OCI-LY7 (cell line): ENCODE results near the gene ITSN2. TPM values are rescaled to one million over a fixed set of nuclear protein-coding genes. Genes with fewer than 3 reads are reported as not detected.
A peak's percentile ranks its signal among the peaks of the same experiment; 100 is the strongest.

ENCODE experiments used
- BruUV-seq: library from RNA; stranded (reverse); fragments of 400-500 nt; replicated peaks from 2 replicates; lab custom pipeline; 2021; lab: Mats Ljungman, UMichigan
- CTCF ChIA-PET: fragments of 300-600 bp; sonication (Branson Sonifier 250); formaldehyde crosslinking; loops from one replicate; lab custom pipeline; 2022; ENCODE audit warnings: antibody characterized with exemption; ENCODE audit not compliant: unreplicated experiment; lab: Charles Lee
- POLR2A ChIA-PET: fragments of 300-600 bp; sonication (Branson Sonifier 250); formaldehyde crosslinking; loops from one replicate; lab custom pipeline; 2022; ENCODE audit warnings: antibody characterized with exemption; lab: Charles Lee
- DNase-seq: peaks from one replicate; pipeline ENCODE4 v3.0.0-alpha.2; 2015; ENCODE audit warnings: low spot score
- H2AFZ ChIP-seq: fragments of 200-600 bp; sonication (generic), shearing (Covaris generic); 2 replicates; pipeline ENCODE4 v1.6.1; 2014; ENCODE audit warnings: mild to moderate bottlenecking, antibody characterized with exemption, low read length, moderate library complexity
- H3K27ac ChIP-seq: fragments of 200-600 bp; sonication (generic); 2 replicates; pipeline ENCODE4 v1.5.1; 2014; ENCODE audit warnings: mixed run types, low read depth, mild to moderate bottlenecking, moderate library complexity, low read length, inconsistent platforms; ENCODE audit not compliant: poor library complexity, severe bottlenecking
- H3K36me3 ChIP-seq: fragments of 200-600 bp; sonication (generic); 2 replicates; pipeline ENCODE4 v1.6.1; 2014; ENCODE audit warnings: mild to moderate bottlenecking, antibody characterized with exemption, low read length, moderate library complexity, mixed read lengths; ENCODE audit not compliant: insufficient read depth
- H3K4me1 ChIP-seq: fragments of 200-600 bp; sonication (generic); 2 replicates; pipeline ENCODE4 v1.5.1; 2014; ENCODE audit warnings: mild to moderate bottlenecking, low read length; ENCODE audit not compliant: insufficient read depth, poor library complexity, severe bottlenecking
- H3K4me2 ChIP-seq: fragments of 200-600 bp; sonication (generic); 2 replicates; pipeline ENCODE4 v1.6.1; 2014; ENCODE audit warnings: mild to moderate bottlenecking, low read length
- H3K4me3 ChIP-seq: fragments of 200-600 bp; sonication (generic); 2 replicates; pipeline ENCODE4 v1.5.1; 2014; ENCODE audit warnings: mild to moderate bottlenecking, low read depth, low read length; ENCODE audit not compliant: poor library complexity, severe bottlenecking
- H3K79me2 ChIP-seq: fragments of 200-600 bp; sonication (generic); 2 replicates; pipeline ENCODE4 v1.6.1; 2016; ENCODE audit warnings: low read depth, mild to moderate bottlenecking, low read length, moderate library complexity, mixed read lengths; ENCODE audit not compliant: insufficient read depth
- H3K9me2 ChIP-seq: fragments of 200-600 bp; sonication (generic); 2 replicates; pipeline ENCODE4 v1.6.1; 2016; ENCODE audit warnings: mild to moderate bottlenecking, low read length, mixed read lengths; ENCODE audit not compliant: insufficient read depth
- H3K9me3 ChIP-seq: fragments of 200-600 bp; sonication (generic); 2 replicates; pipeline ENCODE4 v1.6.1; 2014; ENCODE audit warnings: mild to moderate bottlenecking, mixed run types, low read length, mixed read lengths
- H4K20me1 ChIP-seq: fragments of 200-600 bp; sonication (generic); 2 replicates; pipeline ENCODE4 v1.6.1; 2014; ENCODE audit warnings: mild to moderate bottlenecking, antibody characterized with exemption, low read length, moderate library complexity, mixed read lengths; ENCODE audit not compliant: insufficient read depth
- EZH2phosphoT487 ChIP-seq: fragments of 200-600 bp; sonication (generic); IDR thresholded peaks from 2 replicates; pipeline ENCODE4 v1.6.1; 2018; ENCODE audit warnings: low read depth, borderline replicate concordance, mild to moderate bottlenecking, mixed run types, antibody characterized with exemption, low read length, moderate library complexity, mixed read lengths
- intact Hi-C: fragments of 100-400 bp; cut with micrococcal nuclease; formaldehyde crosslinking; loops from one replicate; pipeline ENCODE4 v1.10.0; 2022; ENCODE audit not compliant: unreplicated experiment
- total RNA-seq, 2 experiments: library from RNA; depleted of rRNA in 1 of 2; stranded (reverse); fragments of >200 nt in 1 of 2; shearing (Covaris generic) in 1 of 2; gene quantifications; 2 replicates each; pipeline ENCODE4 v1.2.3, GENCODE V29; 2014 to 2022
- TF ChIP-seq, protein P1 (sequence below): fragments of 200-600 bp; sonication (generic); conservative IDR thresholded peaks from 2 replicates; pipeline ENCODE4 v1.5.1; 2014; ENCODE audit warnings: mild to moderate bottlenecking, antibody characterized with exemption, low read length, moderate library complexity, mixed read lengths

Gene ITSN2
- total RNA-seq, 2 experiments from 2014 or later = 25.4 to 65.7 TPM

DNA sequence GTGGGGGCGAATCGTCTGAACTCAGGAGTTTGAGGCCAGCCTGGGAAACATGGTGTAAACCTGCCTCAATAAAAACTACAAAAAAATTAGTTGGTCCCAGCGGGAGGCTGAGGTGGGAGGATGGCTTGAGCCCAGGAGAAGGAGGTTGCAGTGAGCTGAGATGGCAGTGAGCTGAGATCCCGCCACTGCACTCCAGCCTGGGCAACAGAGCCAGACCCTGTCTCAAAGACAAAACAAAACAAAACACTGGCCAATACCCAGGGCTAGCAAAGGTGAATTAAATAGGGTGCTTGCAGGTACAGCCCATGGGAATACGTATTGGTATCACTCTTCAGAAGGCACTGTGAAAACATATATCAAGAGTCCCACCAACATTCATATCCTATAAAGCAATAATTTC, 7.0 kb downstream of the ITSN2 start:
- DNase-seq = no peak
- ChIA-PET POLR2A (no interaction called here), CTCF (interaction anchor here (1.2 kb wide), 1 partner anchor 38 kb away, joined by 3 read pairs; no protein-coding TSS in a partner anchor)
- peaks cover 37% of the 10 kb centered on the region for H3K4me1 ChIP-seq
- no peaks in the 10 kb centered on the region; the same call in 1 of the 2 replicates for H3K9me3 ChIP-seq
- intact Hi-C loops = no loop called here
- no peaks in the 10 kb centered on the region for H3K9me2 ChIP-seq
- H2AFZ ChIP-seq = no peak overlapping the region
- no TSS peak for BruUV-seq
- TF ChIP-seq EZH2phosphoT487 = no peak
- TF ChIP-seq, protein P1, sequence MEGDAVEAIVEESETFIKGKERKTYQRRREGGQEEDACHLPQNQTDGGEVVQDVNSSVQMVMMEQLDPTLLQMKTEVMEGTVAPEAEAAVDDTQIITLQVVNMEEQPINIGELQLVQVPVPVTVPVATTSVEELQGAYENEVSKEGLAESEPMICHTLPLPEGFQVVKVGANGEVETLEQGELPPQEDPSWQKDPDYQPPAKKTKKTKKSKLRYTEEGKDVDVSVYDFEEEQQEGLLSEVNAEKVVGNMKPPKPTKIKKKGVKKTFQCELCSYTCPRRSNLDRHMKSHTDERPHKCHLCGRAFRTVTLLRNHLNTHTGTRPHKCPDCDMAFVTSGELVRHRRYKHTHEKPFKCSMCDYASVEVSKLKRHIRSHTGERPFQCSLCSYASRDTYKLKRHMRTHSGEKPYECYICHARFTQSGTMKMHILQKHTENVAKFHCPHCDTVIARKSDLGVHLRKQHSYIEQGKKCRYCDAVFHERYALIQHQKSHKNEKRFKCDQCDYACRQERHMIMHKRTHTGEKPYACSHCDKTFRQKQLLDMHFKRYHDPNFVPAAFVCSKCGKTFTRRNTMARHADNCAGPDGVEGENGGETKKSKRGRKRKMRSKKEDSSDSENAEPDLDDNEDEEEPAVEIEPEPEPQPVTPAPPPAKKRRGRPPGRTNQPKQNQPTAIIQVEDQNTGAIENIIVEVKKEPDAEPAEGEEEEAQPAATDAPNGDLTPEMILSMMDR = no peak
- no peak overlapping the region for H3K4me2 ChIP-seq
- H3K79me2 ChIP-seq = peaks cover 94% of the 10 kb centered on the region
- H3K27ac ChIP-seq = no peak overlapping the region
- H3K4me3 ChIP-seq = no peak overlapping the region
- peaks cover 26% of the 10 kb centered on the region for H4K20me1 ChIP-seq
- peaks cover 5% of the 10 kb centered on the region; the same call in 1 of the 2 replicates for H3K36me3 ChIP-seq

GRCh38 chr2:24352664-24353063, 7.7 kb downstream of the ITSN2 start:
- H3K27ac ChIP-seq = no peak overlapping the region
- H3K4me3 ChIP-seq = no peak overlapping the region
- peaks cover 5% of the 10 kb centered on the region; the same call in 1 of the 2 replicates for H3K36me3 ChIP-seq
- no peak for TF ChIP-seq EZH2phosphoT487
- TF ChIP-seq, protein P1 = no peak
- H3K4me2 ChIP-seq = peak overlapping the region; percentile 4; the same call in 1 of the 2 replicates
- DNase-seq = no peak
- no peaks in the 10 kb centered on the region for H3K9me2 ChIP-seq
- H2AFZ ChIP-seq = no peak overlapping the region
- peaks cover 94% of the 10 kb centered on the region for H3K79me2 ChIP-seq
- intact Hi-C loops = no loop called here
- CTCF ChIA-PET = no interaction called here
- no peaks in the 10 kb centered on the region; the same call in 1 of the 2 replicates for H3K9me3 ChIP-seq
- BruUV-seq = no TSS peak
- POLR2A ChIA-PET = interaction anchor here (0.6 to 2.1 kb wide), 2 partner anchors 10 to 22 kb away, joined by 4 to 5 read pairs; no protein-coding TSS in a partner anchor
- H4K20me1 ChIP-seq = peaks cover 26% of the 10 kb centered on the region
- peaks cover 32% of the 10 kb centered on the region for H3K4me1 ChIP-seq

- H3K4me3 ChIP-seq = no peak overlapping the region
- peaks cover 1% of the 10 kb centered on the region; the same call in 1 of the 2 replicates for H3K36me3 ChIP-seq
- no peak for DNase-seq
- H3K4me2 ChIP-seq = no peak overlapping the region; the same call in 1 of the 2 replicates
- peaks cover 26% of the 10 kb centered on the region for H4K20me1 ChIP-seq
- no TSS peak for BruUV-seq
- no peaks in the 10 kb centered on the region for H3K9me2 ChIP-seq
- H3K79me2 ChIP-seq = peaks cover 94% of the 10 kb centered on the region
- H3K9me3 ChIP-seq = no peaks in the 10 kb centered on the region; the same call in 1 of the 2 replicates
- POLR2A ChIA-PET = interaction anchor here (2.1 to 2.5 kb wide), 2 partner anchors 8 to 10 kb away, joined by 5 to 9 read pairs; partner anchors contain the start of gene ITSN2
- H3K27ac ChIP-seq = no peak overlapping the region
- TF ChIP-seq EZH2phosphoT487 = no peak
- TF ChIP-seq, protein P1 = peak; percentile 48
- CTCF ChIA-PET = no interaction called here
- peaks cover 32% of the 10 kb centered on the region for H3K4me1 ChIP-seq
- intact Hi-C loops = no loop called here
- H2AFZ ChIP-seq = no peak overlapping the region
These were observed 8.4 kb downstream of the ITSN2 start for GRCh38 chr2:24351981-24352380.
